SU-DHL-6 (cell line): ENCODE measurements around the gene TCEAL5.
"Not testable (repeated sequence)": the region's sequence is repeated elsewhere in the genome, so short reads cannot be mapped to it uniquely, and the experiment has no call there.

Source experiments
- CTCF ChIP-seq: fragments of 200-600 bp; sonication (generic); IDR thresholded peaks from one replicate; pipeline ENCODE4 v1.5.1; 2017; ENCODE audit warnings: antibody characterized with exemption, mild to moderate bottlenecking, low read length, moderate library complexity; ENCODE audit not compliant: insufficient read depth, poor library complexity, severe bottlenecking
- EZH2phosphoT487 ChIP-seq: fragments of 200-600 bp; sonication (generic), shearing (Covaris generic); conservative IDR thresholded peaks from 2 replicates; pipeline ENCODE4 v1.6.1; 2018; ENCODE audit warnings: mild to moderate bottlenecking, antibody characterized with exemption, low read length, moderate library complexity, mixed read lengths

GRCh38 chrX:103225918-103226317, 50.6 kb downstream of the TCEAL5 start:
- not testable (repeated sequence) for TF ChIP-seq CTCF, EZH2phosphoT487
